OCI-LY3 (cell line): ENCODE results near the gene BTRC.

Experiments used
- EZH2phosphoT487 ChIP-seq: fragments of 200-600 bp; shearing (Covaris generic); IDR thresholded peaks from 2 replicates; pipeline ENCODE4 v1.6.1; 2018; ENCODE audit warnings: antibody characterized with exemption, mixed run types, low read depth
- TF ChIP-seq, protein P1 (sequence below): fragments of 200-600, 300-600 bp; sonication (generic); IDR thresholded peaks from 2 replicates; pipeline ENCODE4 v1.5.1; 2014; ENCODE audit warnings: antibody characterized with exemption, low read length, low read depth

DNA sequence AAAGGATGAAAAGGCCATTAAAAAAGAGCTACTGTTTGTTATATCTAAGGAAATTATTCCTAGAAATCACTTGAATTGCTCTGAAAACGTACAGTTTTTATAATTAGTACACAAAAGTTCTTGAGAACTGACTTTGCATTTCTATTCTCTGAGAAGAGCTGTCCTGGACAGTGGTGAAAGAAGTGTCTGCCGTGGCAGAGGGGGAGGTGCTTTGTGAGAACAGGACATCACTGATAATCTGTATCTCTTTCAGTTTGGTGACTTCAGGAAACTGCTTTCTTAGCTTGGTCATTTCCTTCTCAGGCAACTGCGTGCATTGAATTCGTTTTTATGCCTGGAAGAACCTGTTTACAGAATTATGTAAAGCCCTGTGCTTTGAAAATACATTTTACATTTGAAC, 182.0 kb downstream of the BTRC start:
- TF ChIP-seq, protein P1, sequence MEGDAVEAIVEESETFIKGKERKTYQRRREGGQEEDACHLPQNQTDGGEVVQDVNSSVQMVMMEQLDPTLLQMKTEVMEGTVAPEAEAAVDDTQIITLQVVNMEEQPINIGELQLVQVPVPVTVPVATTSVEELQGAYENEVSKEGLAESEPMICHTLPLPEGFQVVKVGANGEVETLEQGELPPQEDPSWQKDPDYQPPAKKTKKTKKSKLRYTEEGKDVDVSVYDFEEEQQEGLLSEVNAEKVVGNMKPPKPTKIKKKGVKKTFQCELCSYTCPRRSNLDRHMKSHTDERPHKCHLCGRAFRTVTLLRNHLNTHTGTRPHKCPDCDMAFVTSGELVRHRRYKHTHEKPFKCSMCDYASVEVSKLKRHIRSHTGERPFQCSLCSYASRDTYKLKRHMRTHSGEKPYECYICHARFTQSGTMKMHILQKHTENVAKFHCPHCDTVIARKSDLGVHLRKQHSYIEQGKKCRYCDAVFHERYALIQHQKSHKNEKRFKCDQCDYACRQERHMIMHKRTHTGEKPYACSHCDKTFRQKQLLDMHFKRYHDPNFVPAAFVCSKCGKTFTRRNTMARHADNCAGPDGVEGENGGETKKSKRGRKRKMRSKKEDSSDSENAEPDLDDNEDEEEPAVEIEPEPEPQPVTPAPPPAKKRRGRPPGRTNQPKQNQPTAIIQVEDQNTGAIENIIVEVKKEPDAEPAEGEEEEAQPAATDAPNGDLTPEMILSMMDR: no peak
- no peak for TF ChIP-seq EZH2phosphoT487
